Sigmoid colon (tissue), 3 donors: Measurements from ENCODE around the gene MIB1.

ENCODE experiments used
- POLR2A ChIP-seq, 2 donors: fragments of 450-650 bp; IDR thresholded peaks; one replicate each; pipeline ENCODE4 v1.6.1; 2016; ENCODE audit warnings: antibody characterized with exemption in 2 of 2, mild to moderate bottlenecking in 2 of 2, moderate library complexity in 2 of 2
- TF ChIP-seq, protein P1 (sequence below), 4 experiments: fragments of 450-650 bp in 3 of 4; fragments of 200-600 bp in 1 of 4; IDR thresholded peaks; one replicate each; pipeline ENCODE4 v1.5.1; 2016 to 2019; ENCODE audit warnings: antibody characterized with exemption in 4 of 4, mild to moderate bottlenecking in 3 of 4, moderate library complexity in 2 of 4

DNA sequence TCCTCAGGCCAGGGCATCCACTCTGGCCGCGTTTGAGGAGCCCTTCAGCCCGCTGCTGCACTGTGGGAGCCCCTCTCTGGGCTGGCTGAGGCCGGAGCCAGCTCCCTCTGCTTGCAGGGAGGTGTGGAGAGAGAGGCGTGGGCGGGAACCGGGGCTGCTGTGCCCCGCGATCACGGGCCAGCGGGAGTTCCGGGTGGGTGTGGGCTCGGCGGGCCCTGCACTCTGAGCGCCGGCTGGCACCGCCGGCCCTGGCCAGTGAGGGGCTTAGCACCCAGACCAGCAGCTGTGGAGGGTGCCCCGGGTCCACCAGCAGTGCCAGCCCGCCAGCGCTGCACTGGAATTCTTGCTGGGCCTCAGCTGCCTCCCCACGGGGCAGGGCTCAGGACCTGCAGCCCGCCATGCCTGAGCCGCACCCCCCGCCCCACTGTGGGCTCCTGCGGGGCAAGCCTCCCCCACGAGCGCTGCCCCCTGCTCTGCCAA is 34.2 kb upstream of the MIB1 start:
- TF ChIP-seq, protein P1, sequence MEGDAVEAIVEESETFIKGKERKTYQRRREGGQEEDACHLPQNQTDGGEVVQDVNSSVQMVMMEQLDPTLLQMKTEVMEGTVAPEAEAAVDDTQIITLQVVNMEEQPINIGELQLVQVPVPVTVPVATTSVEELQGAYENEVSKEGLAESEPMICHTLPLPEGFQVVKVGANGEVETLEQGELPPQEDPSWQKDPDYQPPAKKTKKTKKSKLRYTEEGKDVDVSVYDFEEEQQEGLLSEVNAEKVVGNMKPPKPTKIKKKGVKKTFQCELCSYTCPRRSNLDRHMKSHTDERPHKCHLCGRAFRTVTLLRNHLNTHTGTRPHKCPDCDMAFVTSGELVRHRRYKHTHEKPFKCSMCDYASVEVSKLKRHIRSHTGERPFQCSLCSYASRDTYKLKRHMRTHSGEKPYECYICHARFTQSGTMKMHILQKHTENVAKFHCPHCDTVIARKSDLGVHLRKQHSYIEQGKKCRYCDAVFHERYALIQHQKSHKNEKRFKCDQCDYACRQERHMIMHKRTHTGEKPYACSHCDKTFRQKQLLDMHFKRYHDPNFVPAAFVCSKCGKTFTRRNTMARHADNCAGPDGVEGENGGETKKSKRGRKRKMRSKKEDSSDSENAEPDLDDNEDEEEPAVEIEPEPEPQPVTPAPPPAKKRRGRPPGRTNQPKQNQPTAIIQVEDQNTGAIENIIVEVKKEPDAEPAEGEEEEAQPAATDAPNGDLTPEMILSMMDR (IDR thresholded peaks at IDR 0.05): no peak
- TF ChIP-seq POLR2A (IDR thresholded peaks at IDR 0.05): no peak
